ENCODE data around the gene UBAP1.

- TF ChIP-seq CTCF (IDR thresholded peaks at IDR 0.05) (no peak), POLR2A (IDR thresholded peaks at IDR 0.05) (no peak), POLR2AphosphoS5 (IDR thresholded peaks at IDR 0.05) (no peak)
These were observed 27.4 kb upstream of the UBAP1 start for GRCh38 chr9:34151398-34151797.
